NT2/D1 (cell line): ENCODE data around the gene F3.

ENCODE experiments used
- DNase-seq: peaks from one replicate; pipeline ENCODE4 v3.0.0-alpha.2; 2011; ENCODE audit warnings: low read depth, low spot score
- H3K27me3 ChIP-seq: 2 replicates; pipeline ENCODE4 v1.6.0; 2011; ENCODE audit warnings: mild to moderate bottlenecking; ENCODE audit not compliant: insufficient read length, insufficient read depth
- H3K36me3 ChIP-seq: 2 replicates; pipeline ENCODE4 v1.6.1; 2011; ENCODE audit warnings: mild to moderate bottlenecking, low read length, mixed read lengths; ENCODE audit not compliant: insufficient read depth, insufficient read length
- H3K4me1 ChIP-seq: 2 replicates; pipeline ENCODE4 v1.5.1; 2011; ENCODE audit not compliant: insufficient read depth, insufficient read length
- H3K4me3 ChIP-seq: 2 replicates; pipeline ENCODE4 v1.5.1; 2011; ENCODE audit warnings: low read depth; ENCODE audit not compliant: insufficient read length
- H3K9ac ChIP-seq: 2 replicates; pipeline ENCODE4 v1.6.0; 2011; ENCODE audit warnings: low read depth; ENCODE audit not compliant: insufficient read length
- H3K9me3 ChIP-seq: 2 replicates; pipeline ENCODE4 v1.5.1; 2011; ENCODE audit warnings: mild to moderate bottlenecking, low read length; ENCODE audit not compliant: insufficient read depth
- SUZ12 ChIP-seq: IDR thresholded peaks from 2 replicates; pipeline ENCODE4 v1.6.1; 2011; ENCODE audit not compliant: insufficient read length, insufficient read depth; ENCODE audit errors: extremely low read depth
- YY1 ChIP-seq: IDR thresholded peaks from 2 replicates; pipeline ENCODE4 v1.6.1; 2011; ENCODE audit not compliant: insufficient read length, insufficient read depth
- ZNF274 ChIP-seq: IDR thresholded peaks from 2 replicates; pipeline ENCODE4 v1.6.1; 2011; ENCODE audit warnings: mild to moderate bottlenecking, low read depth, low read length

Gene F3

DNA sequence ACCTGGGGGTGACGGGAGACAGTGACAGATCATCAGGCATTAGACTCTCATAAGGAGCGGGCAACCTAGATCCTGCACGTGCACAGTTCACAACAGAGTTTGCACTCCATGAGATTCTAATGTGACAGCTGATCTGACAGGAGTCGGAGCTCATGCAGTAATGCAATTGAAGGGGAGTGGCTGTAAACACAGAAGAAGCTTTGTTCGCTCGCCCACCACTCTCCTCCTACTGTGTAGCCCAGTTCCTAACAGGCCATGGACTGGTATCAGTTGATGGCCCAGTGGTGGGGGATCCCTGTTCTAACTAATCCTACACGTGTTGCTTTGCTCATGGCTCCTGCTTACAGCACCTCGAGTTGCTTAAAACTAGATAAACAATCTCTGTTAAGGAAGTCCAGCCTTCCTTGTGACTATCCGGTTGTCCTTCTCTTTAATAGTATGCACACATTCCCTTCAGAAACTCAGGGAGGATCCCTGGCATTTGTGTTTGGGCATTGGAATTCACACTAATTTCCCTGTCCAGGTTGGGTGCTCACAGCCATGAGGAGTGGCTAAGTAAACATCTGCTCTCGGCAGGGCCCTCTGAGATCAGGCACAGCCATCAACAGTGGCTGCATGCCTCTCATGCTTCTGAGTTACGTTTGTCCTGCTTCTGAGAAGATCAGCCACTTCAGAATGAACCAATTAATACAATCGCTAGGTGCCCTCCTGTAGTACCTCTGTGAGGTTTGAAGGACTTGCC is 21.1 kb upstream of the F3 start:
- H3K9ac ChIP-seq: no peak overlapping the region

GRCh38 chr1:94560333-94560732 is 18.8 kb upstream of the F3 start:
- no peak overlapping the region for H3K4me3 ChIP-seq
- H3K9me3 ChIP-seq: no peaks in the 10 kb centered on the region
- no peak for TF ChIP-seq ZNF274
- no peak for TF ChIP-seq SUZ12
- no peak for TF ChIP-seq YY1
- H3K9ac ChIP-seq: no peak overlapping the region
- H3K36me3 ChIP-seq: no peaks in the 10 kb centered on the region
- DNase-seq: no peak
- H3K27me3 ChIP-seq: no peaks in the 10 kb centered on the region
- peaks cover 2% of the 10 kb centered on the region for H3K4me1 ChIP-seq

More for the DNA sequence above, 21.1 kb upstream of the F3 start:
- Histone ChIP-seq H3K4me1 (no peaks in the 10 kb centered on the region), H3K36me3 (no peaks in the 10 kb centered on the region), H3K27me3 (no peaks in the 10 kb centered on the region), H3K4me3 (no peak overlapping the region), H3K9me3 (peaks cover 9% of the 10 kb centered on the region; the same call in 1 of the 2 replicates)
- DNase-seq: no peak
- no peak for TF ChIP-seq ZNF274
- no peak for TF ChIP-seq YY1
- no peak for TF ChIP-seq SUZ12

GRCh38 chr1:94559921-94560320 is 18.4 kb upstream of the F3 start:
- Histone ChIP-seq H3K27me3 (no peaks in the 10 kb centered on the region), H3K9ac (no peak overlapping the region), H3K9me3 (no peaks in the 10 kb centered on the region), H3K4me3 (no peak overlapping the region), H3K4me1 (peaks cover 6% of the 10 kb centered on the region), H3K36me3 (no peaks in the 10 kb centered on the region)
- TF ChIP-seq ZNF274: no peak
- TF ChIP-seq YY1: no peak
- no peak for TF ChIP-seq SUZ12
- DNase-seq: no peak

DNA sequence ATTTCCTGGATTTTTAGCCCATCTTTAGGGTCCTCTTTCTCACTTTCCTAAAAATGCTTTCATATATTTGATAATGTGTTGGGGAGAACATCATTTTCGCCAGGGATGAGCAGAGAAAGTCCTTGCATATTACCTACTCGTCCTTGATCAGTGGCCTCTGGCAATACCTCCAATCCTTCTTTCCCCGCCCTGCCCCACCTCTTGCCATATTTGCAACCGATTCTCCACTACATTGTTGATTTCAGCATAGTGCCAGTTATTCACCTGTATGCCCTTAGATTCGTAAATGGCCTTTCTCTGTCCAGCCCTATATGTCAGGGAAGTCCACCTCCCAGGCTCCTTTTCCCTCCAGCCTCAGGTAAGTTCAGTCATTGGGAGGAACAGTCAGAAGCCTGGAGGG is 13.5 kb upstream of the F3 start:
- no peaks in the 10 kb centered on the region for H3K36me3 ChIP-seq
- H3K9ac ChIP-seq: no peak overlapping the region
- peaks cover 2% of the 10 kb centered on the region for H3K27me3 ChIP-seq
- no peak overlapping the region for H3K4me3 ChIP-seq
- TF ChIP-seq SUZ12 (no peak), YY1 (no peak), ZNF274 (no peak)
- DNase-seq: no peak
- H3K9me3 ChIP-seq: no peaks in the 10 kb centered on the region
- H3K4me1 ChIP-seq: peaks cover 19% of the 10 kb centered on the region

DNA sequence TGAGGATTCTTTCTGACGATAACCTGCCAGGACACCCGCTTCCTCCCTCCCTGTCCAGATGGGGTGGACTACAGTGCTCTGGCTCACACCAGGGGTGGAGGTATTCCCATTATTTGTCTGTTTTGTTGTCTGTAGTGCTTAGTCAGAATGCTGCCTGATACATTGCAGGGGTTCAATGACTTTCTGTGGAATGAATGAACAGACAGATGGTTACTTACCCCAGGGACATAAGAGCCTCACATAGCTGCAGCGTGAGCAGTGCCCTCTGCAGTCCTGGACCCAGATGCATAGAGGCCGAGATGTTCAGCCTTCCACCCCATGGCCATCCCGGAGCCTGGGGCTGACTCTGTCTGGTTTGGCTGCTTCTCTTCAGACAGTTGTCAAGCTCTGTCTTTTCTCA is 13.0 kb upstream of the F3 start:
- H3K4me3 ChIP-seq: no peak overlapping the region
- H3K27me3 ChIP-seq: peaks cover 2% of the 10 kb centered on the region
- no peaks in the 10 kb centered on the region for H3K9me3 ChIP-seq
- no peak for TF ChIP-seq YY1
- no peak for TF ChIP-seq ZNF274
- no peak for TF ChIP-seq SUZ12
- H3K4me1 ChIP-seq: peaks cover 19% of the 10 kb centered on the region
- DNase-seq: no peak
- H3K9ac ChIP-seq: no peak overlapping the region
- no peaks in the 10 kb centered on the region for H3K36me3 ChIP-seq

GRCh38 chr1:94553931-94554330 is 12.4 kb upstream of the F3 start:
- Histone ChIP-seq H3K27me3 (peaks cover 2% of the 10 kb centered on the region), H3K9me3 (no peaks in the 10 kb centered on the region), H3K36me3 (no peaks in the 10 kb centered on the region), H3K4me3 (no peak overlapping the region), H3K4me1 (peaks cover 19% of the 10 kb centered on the region), H3K9ac (no peak overlapping the region)
- TF ChIP-seq YY1: no peak
- no peak for TF ChIP-seq SUZ12
- no peak for TF ChIP-seq ZNF274
- DNase-seq: no peak

DNA sequence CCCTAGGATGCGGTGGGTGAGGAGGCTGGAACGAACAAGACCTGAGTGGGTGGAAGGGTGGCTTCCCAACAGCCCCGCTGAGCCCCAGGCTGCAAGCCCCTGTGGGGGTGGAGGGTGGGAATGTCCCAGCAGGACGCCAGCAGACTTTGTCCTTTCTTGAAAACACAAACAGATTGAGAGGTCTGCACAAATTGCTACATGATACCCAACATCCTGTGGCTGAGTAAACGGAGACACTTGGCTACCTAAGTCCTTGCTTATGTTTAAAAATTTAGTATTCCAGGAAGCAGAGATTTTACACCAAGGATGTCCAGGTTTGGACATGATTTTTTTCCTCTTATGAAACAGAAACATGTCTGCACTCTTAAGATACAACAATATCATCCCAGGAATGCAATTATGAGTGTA is 11.8 kb upstream of the F3 start:
- TF ChIP-seq YY1 (no peak), SUZ12 (no peak), ZNF274 (no peak)
- Histone ChIP-seq H3K9me3 (no peaks in the 10 kb centered on the region), H3K36me3 (no peaks in the 10 kb centered on the region), H3K4me3 (no peak overlapping the region), H3K27me3 (peaks cover 2% of the 10 kb centered on the region), H3K9ac (no peak overlapping the region), H3K4me1 (peaks cover 19% of the 10 kb centered on the region)
- DNase-seq: no peak
